ENCODE data around the gene APBA1.
A peak's percentile ranks its signal among the peaks of the same experiment; 100 is the strongest.

GRCh38 chr9:69391946-69392345 is 280.2 kb downstream of the APBA1 start:
- no peak for TF ChIP-seq POLR2A (IDR thresholded peaks at IDR 0.05; ENCODE audit: low read depth)
- no peak for TF ChIP-seq CTCF (IDR thresholded peaks at IDR 0.05)
- TF ChIP-seq EP300 (IDR thresholded peaks at IDR 0.05) = no peak
- peak; percentile 38 to 44 for TF ChIP-seq POLR2AphosphoS5 (IDR thresholded peaks at IDR 0.05)

All from esophagus muscularis mucosa (tissue), 4 donors.